Ovary (tissue), 9 donors: ENCODE results near the gene AMBN. TPM values are rescaled to one million over a fixed set of nuclear protein-coding genes. Genes with fewer than 3 reads are reported as not detected.

ENCODE experiments used
- DNase-seq, 5 donors: peaks; one replicate each; pipeline ENCODE4 v3.0.0-alpha.2; 2019 to 2020
- H3K27ac ChIP-seq, 2 donors: fragments of 200-600 bp; one replicate each; pipeline versions ENCODE4 v1.5.1 to v1.8.0; 2019 to 2022
- H3K27me3 ChIP-seq: fragments of 200-600 bp; one replicate; pipeline ENCODE4 v1.8.0; 2022
- H3K36me3 ChIP-seq: fragments of 200-600 bp; sonication (generic); one replicate; pipeline ENCODE4 v1.5.1; 2019
- H3K4me1 ChIP-seq: one replicate; pipeline ENCODE4 v1.8.1; 2013; ENCODE audit warnings: mild to moderate bottlenecking, moderate library complexity; ENCODE audit not compliant: insufficient read depth
- H3K4me3 ChIP-seq: fragments of 200-600 bp; sonication (generic); one replicate; pipeline ENCODE4 v1.5.1; 2017
- H3K9me3 ChIP-seq, 2 donors: fragments of 200-600 bp in 1 of 2; sonication (generic) in 1 of 2; one replicate each; pipeline versions ENCODE4 v1.5.1 to v1.8.1; 2013 to 2019; ENCODE audit warnings: mild to moderate bottlenecking in 1 of 2, moderate library complexity in 1 of 2
- EP300 ChIP-seq: sonication (generic); formaldehyde crosslinking; IDR thresholded peaks from one replicate; pipeline ENCODE4 v1.6.1; 2017; ENCODE audit warnings: antibody characterized with exemption
- POLR2A ChIP-seq: fragments of 450-650 bp; IDR thresholded peaks from one replicate; pipeline ENCODE4 v1.6.1; 2017; ENCODE audit warnings: antibody characterized with exemption, mild to moderate bottlenecking, moderate library complexity
- WGBS, 3 donors: extraction: QIAGEN DNeasy Blood & Tissue Kit in 1 of 3; methylation state at CpG; one replicate each; pipeline versions ENCODE4 v1.1.5 to v1.1.7; 2013 to 2017; 5-methylcytosine and 5-hydroxymethylcytosine counted together
- intact Hi-C, 4 donors: fragments of 100-400 bp; cut with DNase I; formaldehyde crosslinking; loops; one replicate each; pipeline versions ENCODE4 v1.11.0 to v1.15.1; 2022 to 2023
- polyA plus RNA-seq, 2 donors: library from polyadenylated mRNA; stranded (reverse); fragments of 200-250 nt in 1 of 2; fragments of 350-450 nt in 1 of 2; fragmentation: Illumina TruSeq in 1 of 2; extraction: RNeasy Lipid Tissue Mini Kit (QIAGEN cat#74804) in 1 of 2; gene quantifications; one replicate each; pipeline ENCODE4 v1.2.3, GENCODE V29; 2013 to 2014
- total RNA-seq, 7 donors: library from RNA; depleted of rRNA in 2 of 7; stranded (reverse); fragments of >200 nt in 2 of 7; fragmentation: NEBNext Ultra II Directional in 3 of 7; extraction: Animal tissue kit (Norgen Biotek cat#: 25700) in 3 of 7; gene quantifications; one replicate each; pipeline versions ENCODE4 v1.1.0 to v1.2.4, GENCODE V29; 2016 to 2023
- TF ChIP-seq, protein P1 (sequence below), 3 donors: fragments of 450-650 bp in 2 of 3; fragments of 200-600 bp in 1 of 3; IDR thresholded peaks; one replicate each; pipeline versions ENCODE4 v1.5.1 to v1.8.0; 2016 to 2022; ENCODE audit warnings: antibody characterized with exemption in 3 of 3, mild to moderate bottlenecking in 1 of 3
- donor health status: DM: no; HTN: no; CAD: no; lungs with moderate emphysema.
- donor health status: DM: no; HTN: no; CAD: no.
- donor health status: Bipolar disorder and iron deficiency.
- donor health status: DM: yes; HTN: yes; CAD: no.
- donor health status: DM: no; HTN: no; CAD: no.
- donor health status: DM: yes; HTN: yes; CAD: no.

AMBN gene
- total and polyA plus RNA-seq, 9 donors, result not detected

DNA sequence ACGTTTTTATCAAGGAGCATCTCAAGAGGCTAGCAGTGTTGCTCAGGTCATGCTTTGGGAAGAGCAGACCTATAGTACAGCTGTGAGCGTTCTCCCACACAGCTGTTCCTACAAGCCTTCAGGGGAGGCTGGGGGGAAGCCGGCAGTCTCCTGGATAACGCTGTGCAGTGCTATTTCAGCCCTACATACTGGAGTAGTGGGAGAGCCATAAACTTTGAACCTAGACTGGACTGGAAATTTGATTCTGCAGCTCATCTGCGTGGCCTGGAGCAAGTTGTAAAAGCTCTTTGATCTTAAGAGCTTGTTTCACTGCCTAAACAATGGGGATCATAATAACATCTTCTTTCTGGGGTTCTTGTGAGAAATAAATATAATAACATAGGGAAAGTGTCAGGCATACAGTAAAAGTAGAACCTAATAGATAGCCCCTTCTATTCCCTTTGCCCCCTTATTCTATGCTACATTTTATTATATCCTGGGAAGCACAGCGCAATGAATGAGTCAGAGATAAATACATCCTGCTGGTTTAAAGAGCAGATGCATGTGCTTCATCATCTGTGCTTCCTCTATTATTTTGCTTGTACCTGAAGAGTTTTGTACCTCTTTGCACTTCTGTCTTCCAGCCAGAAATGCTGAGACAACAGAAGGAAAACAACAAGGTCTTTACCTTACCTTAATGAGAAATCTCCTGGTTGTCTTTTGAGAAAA, 14.7 kb upstream of the AMBN start:
- H3K9me3 ChIP-seq, result no peaks in the 10 kb centered on the region
- no peaks in the 10 kb centered on the region for H3K36me3 ChIP-seq
- WGBS, 3 donors, result 22 to 33% (median 29%) methylated on average over 6 of the region's 6 CpGs
- H3K27ac ChIP-seq, result no peak overlapping the region
- no peak overlapping the region for H3K4me3 ChIP-seq
- intact Hi-C loops, result no loop called here
- no peaks in the 10 kb centered on the region for H3K27me3 ChIP-seq
- no peaks in the 10 kb centered on the region for H3K4me1 ChIP-seq
- TF ChIP-seq, protein P1, sequence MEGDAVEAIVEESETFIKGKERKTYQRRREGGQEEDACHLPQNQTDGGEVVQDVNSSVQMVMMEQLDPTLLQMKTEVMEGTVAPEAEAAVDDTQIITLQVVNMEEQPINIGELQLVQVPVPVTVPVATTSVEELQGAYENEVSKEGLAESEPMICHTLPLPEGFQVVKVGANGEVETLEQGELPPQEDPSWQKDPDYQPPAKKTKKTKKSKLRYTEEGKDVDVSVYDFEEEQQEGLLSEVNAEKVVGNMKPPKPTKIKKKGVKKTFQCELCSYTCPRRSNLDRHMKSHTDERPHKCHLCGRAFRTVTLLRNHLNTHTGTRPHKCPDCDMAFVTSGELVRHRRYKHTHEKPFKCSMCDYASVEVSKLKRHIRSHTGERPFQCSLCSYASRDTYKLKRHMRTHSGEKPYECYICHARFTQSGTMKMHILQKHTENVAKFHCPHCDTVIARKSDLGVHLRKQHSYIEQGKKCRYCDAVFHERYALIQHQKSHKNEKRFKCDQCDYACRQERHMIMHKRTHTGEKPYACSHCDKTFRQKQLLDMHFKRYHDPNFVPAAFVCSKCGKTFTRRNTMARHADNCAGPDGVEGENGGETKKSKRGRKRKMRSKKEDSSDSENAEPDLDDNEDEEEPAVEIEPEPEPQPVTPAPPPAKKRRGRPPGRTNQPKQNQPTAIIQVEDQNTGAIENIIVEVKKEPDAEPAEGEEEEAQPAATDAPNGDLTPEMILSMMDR (IDR thresholded peaks at IDR 0.05), result no peak
- TF ChIP-seq EP300 (no peak), POLR2A (no peak)
- DNase-seq, result no peak

DNA sequence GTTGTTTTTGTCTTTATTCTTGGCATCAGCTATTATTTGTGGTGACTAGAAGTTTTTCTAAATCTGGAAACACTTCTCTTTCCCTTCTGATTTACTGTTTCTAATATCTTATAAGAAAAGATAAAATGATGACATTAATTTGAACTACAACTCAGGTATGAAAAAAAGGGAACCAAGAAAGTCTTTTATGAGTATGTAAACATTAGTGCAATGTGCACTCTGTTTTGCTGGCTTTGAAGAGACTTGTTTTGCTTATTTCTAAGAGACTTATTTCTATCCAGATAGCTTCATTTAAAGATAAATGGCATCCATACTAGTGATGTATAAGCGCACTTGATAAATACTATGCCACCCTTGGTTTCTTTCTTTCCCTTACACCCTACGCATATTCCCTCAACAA, 10.1 kb upstream of the AMBN start:
- no peak overlapping the region for H3K4me3 ChIP-seq
- H3K27me3 ChIP-seq, result no peaks in the 10 kb centered on the region
- no peak for TF ChIP-seq POLR2A
- TF ChIP-seq, protein P1 (IDR thresholded peaks at IDR 0.05), result no peak
- no peak for TF ChIP-seq EP300
- no peaks in the 10 kb centered on the region for H3K36me3 ChIP-seq
- no peak overlapping the region for H3K27ac ChIP-seq
- DNase-seq, result no peak
- intact Hi-C loops, result no loop called here
- no peaks in the 10 kb centered on the region for H3K4me1 ChIP-seq
- no peaks in the 10 kb centered on the region for H3K9me3 ChIP-seq
- WGBS, 3 donors, result 81 to 93% (median 90%) methylated on average over 2 of the region's 2 CpGs

DNA sequence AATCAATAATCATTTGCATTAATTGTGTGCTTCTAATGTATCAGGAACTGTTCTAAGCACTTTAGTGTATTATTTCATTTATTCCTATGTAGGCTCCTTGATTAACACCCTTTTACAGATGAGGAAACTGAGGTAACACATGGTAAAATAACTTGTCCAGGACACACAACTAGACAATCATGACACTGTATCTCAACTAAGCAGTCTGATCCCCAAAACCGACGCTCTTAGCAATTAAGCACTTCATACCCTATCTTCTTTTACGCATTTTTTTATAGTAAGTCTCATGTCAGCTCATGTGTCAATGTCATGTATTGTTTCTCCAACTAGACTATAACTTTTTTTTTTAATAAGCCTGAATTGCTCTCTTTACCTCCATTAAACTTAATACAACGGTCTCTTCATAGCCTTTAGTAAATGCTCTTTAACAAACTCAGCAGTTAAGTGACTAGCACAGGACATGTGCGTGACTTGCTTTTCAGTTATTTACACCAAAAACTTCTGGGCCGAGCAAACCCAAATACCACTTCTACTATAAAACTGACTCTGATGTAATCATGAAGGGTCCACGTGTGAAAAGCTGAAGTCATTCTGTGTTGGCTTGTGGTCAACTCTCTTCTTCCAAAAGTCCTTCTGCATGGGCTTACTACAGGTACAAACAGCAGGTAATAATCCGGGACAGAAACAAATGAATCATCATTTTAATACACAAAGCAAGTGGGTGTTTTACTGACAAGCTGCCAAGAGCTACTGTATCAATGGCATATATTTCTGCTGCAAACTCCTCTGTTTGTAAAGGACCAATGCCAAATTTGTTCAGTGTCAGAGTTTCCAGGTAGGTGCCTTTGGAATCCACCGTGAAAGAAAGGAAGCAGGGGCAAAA, 7.9 kb upstream of the AMBN start:
- DNase-seq, result no peak
- Histone ChIP-seq H3K9me3 (no peaks in the 10 kb centered on the region), H3K36me3 (no peaks in the 10 kb centered on the region), H3K27ac (no peak overlapping the region), H3K27me3 (no peaks in the 10 kb centered on the region), H3K4me3 (no peak overlapping the region), H3K4me1 (no peaks in the 10 kb centered on the region)
- TF ChIP-seq, protein P1 (IDR thresholded peaks at IDR 0.05), result no peak
- TF ChIP-seq POLR2A (no peak), EP300 (no peak)
- intact Hi-C loops, result no loop called here
- 69 to 76% (median 71%) methylated on average over 9 of the region's 9 CpGs for WGBS, 3 donors

DNA sequence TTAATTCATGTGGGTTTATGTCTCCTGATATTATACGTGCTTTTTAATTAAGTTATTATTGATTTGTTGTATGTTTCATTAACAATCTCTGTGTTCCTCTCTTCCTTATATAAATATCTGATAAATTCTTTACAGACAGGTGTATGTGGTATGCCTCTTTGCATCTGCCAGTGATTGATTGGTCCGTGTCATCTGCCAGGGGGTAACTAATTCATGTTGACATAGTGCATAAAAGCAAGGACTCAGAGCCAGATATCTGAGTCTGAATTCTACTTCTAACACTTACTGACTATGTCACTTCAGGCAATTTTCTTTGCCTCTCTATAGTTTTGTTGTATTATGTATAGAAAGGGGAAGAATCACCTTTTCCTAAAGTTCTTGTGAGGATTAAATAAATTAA, 5.2 kb upstream of the AMBN start:
- WGBS, 3 donors, result 62 to 70% (median 69%) methylated on average over 2 of the region's 2 CpGs
- H3K27me3 ChIP-seq, result no peaks in the 10 kb centered on the region
- no peak overlapping the region for H3K27ac ChIP-seq
- no peak for TF ChIP-seq POLR2A
- H3K36me3 ChIP-seq, result no peaks in the 10 kb centered on the region
- H3K4me1 ChIP-seq, result no peaks in the 10 kb centered on the region
- H3K4me3 ChIP-seq, result no peak overlapping the region
- intact Hi-C loops, result no loop called here
- DNase-seq, result no peak
- H3K9me3 ChIP-seq, result no peaks in the 10 kb centered on the region

DNA sequence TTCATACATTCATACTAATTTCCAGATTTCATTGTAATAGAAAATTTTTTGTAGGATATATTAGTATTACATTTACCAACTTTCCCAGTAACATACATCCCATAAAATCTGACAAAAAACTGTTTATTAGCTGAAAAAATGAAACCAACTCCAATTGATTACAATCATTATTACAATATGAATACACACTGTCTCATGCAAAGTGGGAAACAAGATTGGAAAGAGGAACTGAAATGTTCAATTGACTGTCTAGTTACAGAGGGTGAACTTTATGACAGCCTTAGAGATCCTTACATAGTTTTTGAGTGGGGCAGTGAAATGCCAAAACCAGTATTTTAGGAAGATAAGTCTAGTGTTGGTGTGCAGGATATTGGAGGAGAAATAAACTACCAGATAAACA, 2.3 kb upstream of the AMBN start:
- Histone ChIP-seq H3K9me3 (no peaks in the 10 kb centered on the region), H3K4me1 (no peaks in the 10 kb centered on the region), H3K27me3 (no peaks in the 10 kb centered on the region), H3K27ac (no peak overlapping the region), H3K36me3 (no peaks in the 10 kb centered on the region), H3K4me3 (no peak overlapping the region)
- TF ChIP-seq, protein P1 (IDR thresholded peaks at IDR 0.05), result no peak
- TF ChIP-seq EP300 (no peak), POLR2A (no peak)
- DNase-seq, result no peak
- intact Hi-C loops, result no loop called here
